ENCODE data around the gene ANKUB1. TPM values are rescaled to one million over a fixed set of nuclear protein-coding genes. Genes with fewer than 3 reads are reported as not detected.
A peak's percentile ranks its signal among the peaks of the same experiment; 100 is the strongest.

ANKUB1 gene
- polyA plus RNA-seq, 2 of the 4 experiments (the other 2 are of a cell fraction): not detected

DNA sequence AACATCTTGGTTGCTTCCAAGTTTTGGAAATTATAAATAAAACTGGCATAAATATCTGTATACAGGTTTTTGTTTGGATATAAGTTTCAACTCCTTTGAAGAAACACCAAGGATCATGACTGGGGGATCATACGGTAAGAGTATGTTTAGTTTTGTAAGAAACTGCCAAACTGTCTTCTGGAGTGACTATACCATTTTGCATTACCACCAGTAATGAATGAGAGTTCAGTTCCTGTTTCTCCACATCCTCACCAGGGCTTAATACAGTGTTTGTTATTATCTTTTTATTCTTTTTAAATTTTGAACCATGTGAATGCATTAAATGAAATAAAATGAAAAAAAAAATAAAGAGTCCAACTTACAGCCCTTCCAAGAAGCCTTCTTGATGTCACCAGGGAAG, 3.7 kb upstream of the ANKUB1 start:
- FAIRE-seq (no peak), DNase-seq (ENCODE audit: low read depth in 1 of 2, low spot score in 1 of 2) (no peak), ATAC-seq (no peak)
- no peak overlapping the region for H3K4me2 ChIP-seq
- CTCF ChIA-PET: interaction anchor here (1.0 kb wide), 1 partner anchor 79 kb away, joined by 3 read pairs; no protein-coding TSS in a partner anchor
- H3K4me3 ChIP-seq: no peak overlapping the region
- WGBS (ENCODE audit: missing lambda C conversion rate): 91% methylated on average over 1 of the region's 1 CpG
- H3K27ac ChIP-seq: no peak overlapping the region
- no peaks in the 10 kb centered on the region; the same call in 2 of the 3 replicates for H3K4me1 ChIP-seq
- TF ChIP-seq RAD21 (conservative IDR thresholded peaks at IDR 0.05 in 1 of 2, IDR thresholded peaks at IDR 0.05 in 1 of 2) (no peak), FOSL2 (IDR thresholded peaks at IDR 0.05) (no peak), FOSL2 (CRISPR knock-in tag; IDR thresholded peaks at IDR 0.05) (no peak)
- POLR2A ChIA-PET: no interaction called here
- H3K9me3 ChIP-seq: no peaks in the 10 kb centered on the region

DNA sequence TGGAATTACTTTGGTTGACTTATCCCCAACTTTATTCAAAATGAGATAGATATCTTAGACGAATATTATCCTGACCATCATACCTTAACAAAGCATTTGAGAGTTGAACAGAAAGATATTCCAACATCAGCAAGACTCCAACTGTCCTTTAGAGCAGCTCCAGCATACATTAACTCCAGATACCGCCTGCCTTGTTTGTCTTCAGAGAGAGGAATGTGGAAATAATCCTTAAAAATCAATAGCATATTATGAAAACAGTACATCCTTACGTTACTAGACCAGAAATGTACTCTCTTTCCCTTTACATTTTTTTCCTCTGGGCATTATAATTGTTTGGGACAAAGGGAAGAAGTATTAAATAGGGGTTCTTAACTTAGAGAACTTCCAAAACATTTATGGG, 1.7 kb downstream of the ANKUB1 start:
- 23% methylated on average over 3 of the region's 3 CpGs for WGBS (ENCODE audit: missing lambda C conversion rate)
- H3K4me3 ChIP-seq: no peak overlapping the region

DNA sequence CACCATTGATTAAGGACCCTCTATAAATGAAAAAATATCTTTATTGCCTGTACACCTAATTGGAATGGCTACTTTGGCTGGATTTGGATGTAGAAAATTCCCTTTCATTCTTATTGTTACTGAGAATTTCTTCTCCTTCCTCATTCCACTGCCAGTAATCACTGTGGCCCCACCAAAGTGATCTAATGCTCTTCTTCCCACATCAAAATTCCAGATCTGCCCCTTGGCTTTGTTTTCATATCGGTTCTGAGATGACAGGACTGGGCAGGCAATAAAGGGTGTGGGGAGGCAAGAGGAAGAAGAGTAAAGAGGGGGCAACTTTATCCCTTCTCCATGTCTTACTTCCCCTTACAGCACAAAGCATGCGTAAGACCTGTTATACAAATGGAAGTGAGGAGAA, 2.1 kb downstream of the ANKUB1 start:
- peak in 1 of 2 experiments; percentile 29 for DNase-seq (ENCODE audit: low read depth in 1 of 2, low spot score in 1 of 2)
- FAIRE-seq: no peak
- Histone ChIP-seq H3K27ac (no peak overlapping the region; a peak in 1 of 6 replicates), H3K4me1 (peaks cover 9% of the 10 kb centered on the region; the same call in 2 of the 3 replicates), H3K9me3 (no peaks in the 10 kb centered on the region), H3K4me3 (no peak overlapping the region), H3K4me2 (peak overlapping the region; percentile 30)
- ChIA-PET POLR2A (no interaction called here), CTCF (interaction anchor here (1.5 to 3.2 kb wide), 2 partner anchors 18 to 19 kb away, joined by 3 to 18 read pairs; no protein-coding TSS in a partner anchor)
- WGBS (ENCODE audit: missing lambda C conversion rate): 47% methylated on average over 2 of the region's 2 CpGs
- ATAC-seq: no peak; a peak in 1 of 6 replicates
- TF ChIP-seq, protein P1, sequence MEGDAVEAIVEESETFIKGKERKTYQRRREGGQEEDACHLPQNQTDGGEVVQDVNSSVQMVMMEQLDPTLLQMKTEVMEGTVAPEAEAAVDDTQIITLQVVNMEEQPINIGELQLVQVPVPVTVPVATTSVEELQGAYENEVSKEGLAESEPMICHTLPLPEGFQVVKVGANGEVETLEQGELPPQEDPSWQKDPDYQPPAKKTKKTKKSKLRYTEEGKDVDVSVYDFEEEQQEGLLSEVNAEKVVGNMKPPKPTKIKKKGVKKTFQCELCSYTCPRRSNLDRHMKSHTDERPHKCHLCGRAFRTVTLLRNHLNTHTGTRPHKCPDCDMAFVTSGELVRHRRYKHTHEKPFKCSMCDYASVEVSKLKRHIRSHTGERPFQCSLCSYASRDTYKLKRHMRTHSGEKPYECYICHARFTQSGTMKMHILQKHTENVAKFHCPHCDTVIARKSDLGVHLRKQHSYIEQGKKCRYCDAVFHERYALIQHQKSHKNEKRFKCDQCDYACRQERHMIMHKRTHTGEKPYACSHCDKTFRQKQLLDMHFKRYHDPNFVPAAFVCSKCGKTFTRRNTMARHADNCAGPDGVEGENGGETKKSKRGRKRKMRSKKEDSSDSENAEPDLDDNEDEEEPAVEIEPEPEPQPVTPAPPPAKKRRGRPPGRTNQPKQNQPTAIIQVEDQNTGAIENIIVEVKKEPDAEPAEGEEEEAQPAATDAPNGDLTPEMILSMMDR (IDR thresholded peaks at IDR 0.05): no peak
- TF ChIP-seq HEYL (CRISPR knock-in tag; IDR thresholded peaks at IDR 0.05) (no peak), ZFP36 (IDR thresholded peaks at IDR 0.05; ENCODE audit: borderline replicate concordance, partially characterized antibody) (no peak), RARB (CRISPR knock-in tag; IDR thresholded peaks at IDR 0.05) (no peak), MYC (IDR thresholded peaks at IDR 0.05; ENCODE audit: borderline replicate concordance, low read length) (no peak), HDAC2 (IDR thresholded peaks at IDR 0.05) (no peak), JUNB (IDR thresholded peaks at IDR 0.05) (no peak), RFX5 (IDR thresholded peaks at IDR 0.05) (no peak), FOXS1 (CRISPR knock-in tag; IDR thresholded peaks at IDR 0.05) (no peak), JUN (IDR thresholded peaks at IDR 0.05) (no peak), HOXB13 (CRISPR knock-in tag; IDR thresholded peaks at IDR 0.05; ENCODE audit: low read depth) (no peak), EHF (CRISPR knock-in tag; IDR thresholded peaks at IDR 0.05) (no peak), CBX8 (IDR thresholded peaks at IDR 0.05) (no peak), MAFK (IDR thresholded peaks at IDR 0.05; ENCODE audit: partially characterized antibody) (no peak)
- TF ChIP-seq, protein P2, sequence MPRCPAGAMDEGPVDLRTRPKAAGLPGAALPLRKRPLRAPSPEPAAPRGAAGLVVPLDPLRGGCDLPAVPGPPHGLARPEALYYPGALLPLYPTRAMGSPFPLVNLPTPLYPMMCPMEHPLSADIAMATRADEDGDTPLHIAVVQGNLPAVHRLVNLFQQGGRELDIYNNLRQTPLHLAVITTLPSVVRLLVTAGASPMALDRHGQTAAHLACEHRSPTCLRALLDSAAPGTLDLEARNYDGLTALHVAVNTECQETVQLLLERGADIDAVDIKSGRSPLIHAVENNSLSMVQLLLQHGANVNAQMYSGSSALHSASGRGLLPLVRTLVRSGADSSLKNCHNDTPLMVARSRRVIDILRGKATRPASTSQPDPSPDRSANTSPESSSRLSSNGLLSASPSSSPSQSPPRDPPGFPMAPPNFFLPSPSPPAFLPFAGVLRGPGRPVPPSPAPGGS (IDR thresholded peaks at IDR 0.05): no peak
- TF ChIP-seq, protein P3, sequence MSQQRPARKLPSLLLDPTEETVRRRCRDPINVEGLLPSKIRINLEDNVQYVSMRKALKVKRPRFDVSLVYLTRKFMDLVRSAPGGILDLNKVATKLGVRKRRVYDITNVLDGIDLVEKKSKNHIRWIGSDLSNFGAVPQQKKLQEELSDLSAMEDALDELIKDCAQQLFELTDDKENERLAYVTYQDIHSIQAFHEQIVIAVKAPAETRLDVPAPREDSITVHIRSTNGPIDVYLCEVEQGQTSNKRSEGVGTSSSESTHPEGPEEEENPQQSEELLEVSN (IDR thresholded peaks at IDR 0.05; ENCODE audit: borderline replicate concordance, low read depth): no peak

More for the DNA sequence above, 1.7 kb downstream of the ANKUB1 start:
- Histone ChIP-seq H3K9me3 (no peaks in the 10 kb centered on the region), H3K27ac (no peak overlapping the region; a peak in 1 of 6 replicates), H3K4me1 (peaks cover 9% of the 10 kb centered on the region; the same call in 2 of the 3 replicates), H3K4me2 (peak overlapping the region; percentile 30)
- ChIA-PET POLR2A (no interaction called here), CTCF (interaction anchor here (1.5 to 3.2 kb wide), 2 partner anchors 18 to 19 kb away, joined by 3 to 18 read pairs; no protein-coding TSS in a partner anchor)
- TF ChIP-seq FOSB (CRISPR knock-in tag; IDR thresholded peaks at IDR 0.05): no peak
- no peak for TF ChIP-seq KDM5A (IDR thresholded peaks at IDR 0.05)
- TF ChIP-seq, protein P4, sequence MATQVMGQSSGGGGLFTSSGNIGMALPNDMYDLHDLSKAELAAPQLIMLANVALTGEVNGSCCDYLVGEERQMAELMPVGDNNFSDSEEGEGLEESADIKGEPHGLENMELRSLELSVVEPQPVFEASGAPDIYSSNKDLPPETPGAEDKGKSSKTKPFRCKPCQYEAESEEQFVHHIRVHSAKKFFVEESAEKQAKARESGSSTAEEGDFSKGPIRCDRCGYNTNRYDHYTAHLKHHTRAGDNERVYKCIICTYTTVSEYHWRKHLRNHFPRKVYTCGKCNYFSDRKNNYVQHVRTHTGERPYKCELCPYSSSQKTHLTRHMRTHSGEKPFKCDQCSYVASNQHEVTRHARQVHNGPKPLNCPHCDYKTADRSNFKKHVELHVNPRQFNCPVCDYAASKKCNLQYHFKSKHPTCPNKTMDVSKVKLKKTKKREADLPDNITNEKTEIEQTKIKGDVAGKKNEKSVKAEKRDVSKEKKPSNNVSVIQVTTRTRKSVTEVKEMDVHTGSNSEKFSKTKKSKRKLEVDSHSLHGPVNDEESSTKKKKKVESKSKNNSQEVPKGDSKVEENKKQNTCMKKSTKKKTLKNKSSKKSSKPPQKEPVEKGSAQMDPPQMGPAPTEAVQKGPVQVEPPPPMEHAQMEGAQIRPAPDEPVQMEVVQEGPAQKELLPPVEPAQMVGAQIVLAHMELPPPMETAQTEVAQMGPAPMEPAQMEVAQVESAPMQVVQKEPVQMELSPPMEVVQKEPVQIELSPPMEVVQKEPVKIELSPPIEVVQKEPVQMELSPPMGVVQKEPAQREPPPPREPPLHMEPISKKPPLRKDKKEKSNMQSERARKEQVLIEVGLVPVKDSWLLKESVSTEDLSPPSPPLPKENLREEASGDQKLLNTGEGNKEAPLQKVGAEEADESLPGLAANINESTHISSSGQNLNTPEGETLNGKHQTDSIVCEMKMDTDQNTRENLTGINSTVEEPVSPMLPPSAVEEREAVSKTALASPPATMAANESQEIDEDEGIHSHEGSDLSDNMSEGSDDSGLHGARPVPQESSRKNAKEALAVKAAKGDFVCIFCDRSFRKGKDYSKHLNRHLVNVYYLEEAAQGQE (IDR thresholded peaks at IDR 0.05): no peak
- TF ChIP-seq, protein P5, sequence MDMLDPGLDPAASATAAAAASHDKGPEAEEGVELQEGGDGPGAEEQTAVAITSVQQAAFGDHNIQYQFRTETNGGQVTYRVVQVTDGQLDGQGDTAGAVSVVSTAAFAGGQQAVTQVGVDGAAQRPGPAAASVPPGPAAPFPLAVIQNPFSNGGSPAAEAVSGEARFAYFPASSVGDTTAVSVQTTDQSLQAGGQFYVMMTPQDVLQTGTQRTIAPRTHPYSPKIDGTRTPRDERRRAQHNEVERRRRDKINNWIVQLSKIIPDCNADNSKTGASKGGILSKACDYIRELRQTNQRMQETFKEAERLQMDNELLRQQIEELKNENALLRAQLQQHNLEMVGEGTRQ (IDR thresholded peaks at IDR 0.05): no peak
- TF ChIP-seq ZNF302 (CRISPR knock-in tag; IDR thresholded peaks at IDR 0.05): no peak
- TF ChIP-seq POLR2A (IDR thresholded peaks at IDR 0.05; ENCODE audit: low read length): no peak
- TF ChIP-seq NFE2L2 (conservative IDR thresholded peaks at IDR 0.05; ENCODE audit: low read length): no peak
- DNase-seq (ENCODE audit: low read depth in 1 of 2, low spot score in 1 of 2) (no peak), FAIRE-seq (peak; percentile 18), ATAC-seq (no peak)
